Fibroblast of skin of right biceps (primary cell): Measurements from ENCODE around the gene ROR1.
A peak's percentile ranks its signal among the peaks of the same experiment; 100 is the strongest.

ENCODE experiments used
- DNase-seq: peaks from one replicate; pipeline ENCODE4 v3.0.0-alpha.2; 2013

The ROR1 gene

GRCh38 chr1:63886340-63886739 lies 112.5 kb downstream of the ROR1 start:
- no peak for DNase-seq

- no peak for DNase-seq
These were observed 114.0 kb downstream of the ROR1 start for GRCh38 chr1:63887809-63888208.

GRCh38 chr1:63888984-63889383 lies 115.2 kb downstream of the ROR1 start:
- DNase-seq: peak; percentile 79

GRCh38 chr1:63890468-63890867 lies 116.7 kb downstream of the ROR1 start:
- no peak for DNase-seq

- no peak for DNase-seq
These were observed 117.4 kb downstream of the ROR1 start for GRCh38 chr1:63891060-63891690.

- peak; percentile 76 for DNase-seq
These were observed 119.0 kb downstream of the ROR1 start for GRCh38 chr1:63892632-63893395.

GRCh38 chr1:63893976-63894375 lies 120.2 kb downstream of the ROR1 start:
- DNase-seq: no peak

- DNase-seq: no peak
These were observed 120.9 kb downstream of the ROR1 start for GRCh38 chr1:63894627-63895265.

GRCh38 chr1:63896755-63897154 lies 122.9 kb downstream of the ROR1 start:
- no peak for DNase-seq

GRCh38 chr1:63898428-63899196 lies 124.8 kb downstream of the ROR1 start:
- DNase-seq: no peak

- no peak for DNase-seq
These were observed 127.3 kb downstream of the ROR1 start for GRCh38 chr1:63901094-63901493.

GRCh38 chr1:63902844-63903589 lies 129.2 kb downstream of the ROR1 start:
- no peak for DNase-seq

- no peak for DNase-seq
These were observed 130.3 kb downstream of the ROR1 start for GRCh38 chr1:63903947-63904610.

- no peak for DNase-seq
These were observed 131.0 kb downstream of the ROR1 start for GRCh38 chr1:63904826-63905225.

- DNase-seq: no peak
These were observed 132.4 kb downstream of the ROR1 start for GRCh38 chr1:63906047-63906704.

GRCh38 chr1:63907051-63907450 lies 133.2 kb downstream of the ROR1 start:
- no peak for DNase-seq

GRCh38 chr1:63908016-63908415 lies 134.2 kb downstream of the ROR1 start:
- no peak for DNase-seq

GRCh38 chr1:63909526-63909925 lies 135.7 kb downstream of the ROR1 start:
- peak; percentile 13 for DNase-seq

- DNase-seq: no peak
These were observed 137.2 kb downstream of the ROR1 start for GRCh38 chr1:63911049-63911448.

- DNase-seq: no peak
These were observed 138.8 kb downstream of the ROR1 start for GRCh38 chr1:63912643-63913042.

GRCh38 chr1:63913533-63913932 lies 139.7 kb downstream of the ROR1 start:
- DNase-seq: no peak
